ENCODE data around the gene TBX21.

- TF ChIP-seq POLR2AphosphoS5 (IDR thresholded peaks at IDR 0.05) (no peak), CTCF (IDR thresholded peaks at IDR 0.05) (no peak), POLR2A (IDR thresholded peaks at IDR 0.05) (no peak)
Observed at GRCh38 chr17:47751471-47751870, 18.4 kb downstream of the TBX21 start.

Measured in sigmoid colon (tissue), 4 donors.